ENCODE data around the gene SMYD3. TPM values are rescaled to one million over a fixed set of nuclear protein-coding genes. Genes with fewer than 3 reads are reported as not detected.

Gene SMYD3
- total RNA-seq, 1 experiment from 2014 or later = 18.7 TPM

DNA sequence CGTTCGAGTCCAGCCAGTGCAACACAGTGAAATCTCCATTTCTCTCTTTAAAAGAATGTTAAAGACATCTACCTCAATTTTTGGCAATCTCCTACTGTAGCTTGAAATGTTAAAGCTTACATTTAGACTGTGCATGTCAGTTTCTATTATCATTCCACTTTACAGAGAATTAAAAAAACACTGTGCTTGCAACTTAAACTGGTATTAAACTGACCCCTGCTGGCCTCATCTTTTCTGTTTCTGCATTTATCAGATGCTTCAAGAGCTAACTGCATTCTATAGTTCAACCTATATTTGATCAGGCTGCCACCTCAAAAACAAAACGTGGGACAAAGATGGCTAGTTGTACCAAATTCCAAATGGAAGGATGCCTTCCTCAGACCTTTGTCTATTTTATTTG is 226.5 kb downstream of the SMYD3 start:
- DNase-seq (ENCODE audit: low read depth) = no peak

DNA sequence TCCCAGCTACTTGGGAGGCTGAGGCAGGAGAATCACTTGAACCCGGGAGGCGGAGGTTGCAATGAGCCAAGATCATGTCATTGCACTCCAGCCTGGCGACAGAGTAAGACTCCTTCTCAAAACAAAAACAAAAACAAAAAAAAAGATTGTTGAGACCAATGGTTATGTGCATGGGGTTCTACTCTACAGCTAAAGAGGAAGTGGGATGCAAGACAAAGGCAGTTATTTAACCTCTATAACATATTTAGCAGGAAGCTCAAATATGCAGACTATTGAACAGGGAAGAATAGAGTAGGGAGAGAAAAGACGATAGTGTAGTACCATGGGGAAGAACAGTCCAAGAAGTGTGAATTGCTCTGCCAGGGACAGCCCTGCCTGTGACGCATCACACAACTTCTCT is 227.7 kb downstream of the SMYD3 start:
- DNase-seq (ENCODE audit: low read depth) = no peak

DNA sequence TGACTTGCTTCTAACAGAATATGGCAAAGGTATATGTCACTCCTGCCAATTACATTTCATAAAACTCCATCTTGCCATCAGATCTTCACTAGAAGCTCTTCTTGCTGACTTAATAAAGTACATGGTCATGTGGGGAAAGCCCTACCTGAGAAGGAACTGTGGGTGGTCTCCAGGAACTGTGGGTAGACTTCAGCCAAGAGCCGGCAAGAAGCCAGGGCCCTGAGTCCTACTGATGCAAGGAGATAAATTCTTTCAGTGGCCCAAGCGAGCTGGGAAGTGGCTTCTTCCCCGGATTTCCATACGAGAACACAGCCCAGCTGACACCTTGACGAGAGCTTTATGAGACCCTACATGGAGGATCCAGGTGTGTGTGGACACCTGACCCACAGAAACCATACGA is 228.7 kb downstream of the SMYD3 start:
- DNase-seq (ENCODE audit: low read depth) = no peak

DNA sequence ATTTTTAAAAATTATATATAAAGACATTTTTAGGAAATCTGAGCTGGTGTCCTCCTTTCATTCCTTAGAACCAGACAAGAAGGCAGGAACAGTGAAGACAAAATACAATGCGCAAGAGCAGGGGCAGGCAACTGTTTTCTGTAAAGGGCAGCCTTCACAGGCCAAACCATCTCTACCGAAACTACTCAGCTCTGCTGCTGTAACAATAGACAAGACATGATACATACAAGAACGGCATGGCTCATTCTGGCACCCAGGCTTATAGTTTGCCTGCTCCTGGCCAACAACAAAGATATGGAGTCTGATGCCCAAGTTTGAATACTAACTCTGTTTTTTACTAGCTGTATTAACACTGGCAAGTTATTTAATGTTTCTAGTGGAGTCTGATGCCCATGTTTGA is 232.0 kb downstream of the SMYD3 start:
- no peak for DNase-seq (ENCODE audit: low read depth)

DNA sequence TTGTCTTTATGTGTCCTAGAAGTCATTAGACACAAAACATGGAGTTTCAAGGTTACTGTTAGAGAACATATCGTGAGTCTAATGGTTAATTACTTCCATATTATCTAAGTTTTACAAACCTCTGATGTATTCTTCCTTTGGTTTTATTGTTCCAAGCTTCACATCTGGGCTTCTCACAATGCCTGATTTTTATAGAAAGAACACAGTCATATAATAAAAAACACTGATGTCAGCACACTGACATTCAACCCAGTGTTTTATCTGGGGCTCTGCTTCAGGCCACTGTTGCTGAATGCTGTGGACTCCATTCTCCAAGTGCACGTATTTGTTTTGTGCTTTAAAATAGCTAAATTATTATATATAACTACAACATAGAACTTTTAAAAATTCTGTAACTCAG is 232.9 kb downstream of the SMYD3 start:
- no peak for DNase-seq (ENCODE audit: low read depth)

DNA sequence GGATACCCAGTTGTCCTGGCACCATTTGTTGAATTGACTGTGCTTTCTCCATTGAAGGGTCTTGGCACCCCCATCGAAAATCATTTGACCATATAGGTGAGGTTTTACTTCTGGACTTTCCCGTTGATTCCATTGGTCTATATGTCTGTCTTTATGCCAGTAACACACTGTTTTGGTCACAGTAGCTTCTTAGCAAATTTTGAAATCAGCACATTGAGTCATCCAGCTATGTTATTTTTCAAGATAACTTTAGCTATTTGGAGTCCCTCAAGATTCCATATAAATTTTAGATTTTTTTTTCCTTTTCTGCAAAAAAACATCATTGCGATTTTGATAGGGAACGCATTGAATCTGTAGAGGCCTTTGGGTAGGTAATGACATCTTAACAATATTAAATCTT is 235.6 kb downstream of the SMYD3 start:
- DNase-seq (ENCODE audit: low read depth) = no peak

DNA sequence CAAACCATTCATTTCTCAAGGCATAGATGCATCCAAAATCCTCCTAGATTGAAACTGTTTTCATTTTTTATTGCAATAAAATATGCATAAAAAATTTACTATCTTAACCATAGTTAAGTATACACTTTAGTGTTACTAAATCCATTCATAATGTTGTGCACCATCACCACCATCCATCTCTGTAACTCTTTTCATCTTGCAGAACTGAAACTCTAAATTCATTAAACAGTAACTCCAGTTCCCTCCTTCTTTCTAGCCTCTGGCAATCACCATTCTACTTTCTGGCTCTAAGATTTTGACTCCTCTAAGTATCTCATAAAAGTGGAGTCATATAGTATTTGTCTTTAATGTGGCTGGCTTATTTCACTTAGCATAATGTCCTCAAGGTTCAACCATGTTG is 236.8 kb downstream of the SMYD3 start:
- no peak for DNase-seq (ENCODE audit: low read depth)

DNA sequence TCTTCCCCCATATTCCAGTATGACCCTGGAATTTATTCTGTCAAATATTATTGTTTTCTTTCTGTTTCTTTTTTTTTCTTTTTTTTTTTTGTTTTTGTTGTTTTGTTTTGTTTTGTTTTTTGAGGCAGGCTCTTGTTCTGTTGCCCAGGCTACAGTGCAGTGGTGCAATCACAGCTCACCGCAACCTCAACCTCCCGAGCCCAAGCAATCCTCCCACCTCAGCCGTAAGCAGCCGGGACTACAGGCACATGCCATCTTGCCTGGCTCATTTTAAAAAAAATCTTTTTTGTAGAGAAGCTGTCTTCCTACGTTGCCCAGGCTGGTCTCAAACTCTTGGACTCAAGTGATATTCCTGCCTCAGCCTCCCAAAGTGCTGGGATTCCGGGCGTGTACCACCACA is 237.6 kb downstream of the SMYD3 start:
- DNase-seq (ENCODE audit: low read depth) = no peak

DNA sequence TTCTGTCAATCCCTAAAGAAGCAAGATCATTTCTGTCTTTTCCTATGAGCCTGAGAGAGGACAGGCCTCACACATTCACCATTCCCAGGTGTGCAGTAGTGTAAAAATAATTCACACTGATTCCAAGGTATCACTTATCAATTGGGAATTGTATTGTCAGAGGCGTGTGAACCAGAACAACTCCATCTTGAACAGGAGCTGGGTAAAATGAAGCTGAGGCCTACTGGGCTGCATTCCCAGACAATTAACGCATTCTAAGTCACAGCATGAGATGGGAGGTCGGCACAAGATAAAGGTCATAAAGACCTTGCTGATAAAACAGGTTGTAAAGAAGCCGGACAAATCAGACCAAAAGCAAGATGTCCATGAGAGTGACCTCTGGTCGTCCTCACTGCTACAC is 239.2 kb downstream of the SMYD3 start:
- DNase-seq (ENCODE audit: low read depth) = no peak

DNA sequence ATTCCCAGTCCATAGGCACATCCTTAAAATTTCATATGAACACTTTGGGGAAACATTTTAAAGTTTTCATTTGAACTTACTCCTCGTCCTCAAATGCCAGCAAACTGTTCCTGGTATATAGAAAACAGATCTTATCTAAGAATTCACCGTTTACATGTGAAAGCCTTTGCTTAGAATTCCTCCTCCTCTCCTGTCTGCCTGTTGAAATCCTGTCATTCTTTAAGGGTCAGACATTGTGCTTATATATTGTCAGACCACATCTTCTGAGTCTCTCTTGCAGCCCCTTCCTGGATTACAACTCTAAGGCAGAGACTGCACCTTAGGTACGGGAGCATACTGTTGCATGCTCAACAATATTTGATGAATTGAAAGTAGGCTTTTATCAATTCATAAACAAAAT is 239.7 kb downstream of the SMYD3 start:
- DNase-seq (ENCODE audit: low read depth) = no peak

DNA sequence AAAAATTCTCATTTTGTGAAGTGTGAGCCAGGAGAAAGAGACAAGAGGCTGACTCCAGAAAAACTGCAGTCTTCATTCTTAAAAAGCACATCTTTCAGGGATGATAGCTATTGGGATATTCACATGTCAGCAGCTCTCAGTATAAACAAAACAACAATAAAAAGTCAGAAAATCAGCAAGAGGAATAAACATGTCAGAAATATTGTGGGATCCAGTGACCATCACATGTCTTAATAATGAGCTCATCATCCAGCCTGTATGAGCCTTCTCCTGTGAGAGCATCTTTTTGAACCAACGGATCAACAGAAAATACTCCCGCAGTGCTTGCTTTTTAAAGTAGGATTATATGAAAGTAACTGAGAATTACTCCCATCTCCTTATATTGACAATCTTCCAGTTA is 241.6 kb downstream of the SMYD3 start:
- no peak for DNase-seq (ENCODE audit: low read depth)

DNA sequence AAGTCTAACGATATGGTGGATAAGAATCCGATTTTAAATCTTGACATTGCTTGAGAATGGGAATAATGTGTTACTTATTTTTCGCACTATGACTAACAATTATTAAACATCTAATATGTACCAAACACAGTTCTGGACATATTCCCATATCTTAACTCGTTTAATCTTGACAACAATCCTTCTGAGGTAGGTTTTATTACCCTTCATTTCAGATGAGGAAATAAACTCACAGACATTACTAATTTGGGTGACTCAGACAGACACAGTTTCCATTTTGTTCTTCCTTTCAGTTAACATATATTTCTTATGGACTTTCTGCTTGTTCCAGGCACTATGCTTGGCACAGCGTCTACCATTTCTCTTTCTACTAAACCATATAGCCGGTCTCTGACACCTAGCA is 244.8 kb downstream of the SMYD3 start:
- no peak for DNase-seq (ENCODE audit: low read depth)

DNA sequence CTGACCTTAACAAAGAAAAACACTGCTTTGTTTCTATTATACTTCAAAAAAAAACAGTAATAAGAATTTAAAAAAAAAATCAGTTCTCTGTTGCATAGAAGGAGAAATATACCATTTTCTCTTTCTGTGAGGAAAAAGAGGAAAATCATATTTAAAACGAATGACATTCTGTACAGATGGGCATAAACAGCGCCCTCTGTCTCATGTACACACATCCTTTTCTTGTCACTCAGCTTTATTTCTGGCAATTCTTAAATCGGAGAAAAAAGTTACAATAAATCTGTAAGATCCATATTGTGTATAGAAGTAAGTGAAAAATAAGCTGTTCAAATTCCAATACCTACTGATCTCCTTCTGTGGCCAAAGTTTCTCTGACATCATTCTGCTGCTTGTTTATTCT is 245.4 kb downstream of the SMYD3 start:
- DNase-seq (ENCODE audit: low read depth) = no peak

DNA sequence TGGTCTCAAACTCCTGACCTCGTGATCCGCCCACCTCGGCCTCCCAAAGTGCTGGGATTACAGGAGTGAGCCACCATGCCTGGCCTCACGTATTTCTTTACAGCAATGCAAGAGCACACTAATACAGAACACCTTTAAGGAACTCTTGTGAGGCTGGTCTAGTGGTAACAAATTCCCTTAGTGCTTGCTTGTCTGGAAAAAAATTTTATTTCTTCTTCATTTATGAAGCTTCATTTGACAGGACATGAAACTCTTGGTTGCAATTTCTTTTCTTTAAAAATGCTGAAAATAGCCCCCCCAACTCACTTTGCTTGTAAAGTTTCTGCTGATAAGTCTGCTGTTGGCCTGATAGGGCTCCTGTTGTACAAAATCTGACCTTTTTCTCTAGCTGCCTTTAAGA is 248.8 kb downstream of the SMYD3 start:
- no peak for DNase-seq (ENCODE audit: low read depth)

DNA sequence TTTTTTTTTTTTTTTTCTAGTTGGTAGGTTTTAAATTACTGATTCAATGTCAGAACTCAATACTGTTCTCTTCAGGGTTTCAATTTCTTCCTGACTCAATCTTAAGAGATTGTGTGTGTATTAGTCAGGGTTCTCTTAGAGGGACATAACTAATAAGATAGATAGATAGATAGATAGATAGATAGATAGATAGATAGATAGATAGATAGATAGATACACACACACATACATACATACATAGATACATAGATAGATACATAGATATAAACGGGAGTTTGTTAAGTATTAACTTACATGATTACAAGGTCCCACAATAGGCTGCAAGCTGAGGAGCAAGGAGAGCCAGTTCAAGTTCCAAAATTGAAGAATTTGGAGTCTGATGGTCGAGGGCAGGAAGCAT is 251.3 kb downstream of the SMYD3 start:
- no peak for DNase-seq (ENCODE audit: low read depth)

DNA sequence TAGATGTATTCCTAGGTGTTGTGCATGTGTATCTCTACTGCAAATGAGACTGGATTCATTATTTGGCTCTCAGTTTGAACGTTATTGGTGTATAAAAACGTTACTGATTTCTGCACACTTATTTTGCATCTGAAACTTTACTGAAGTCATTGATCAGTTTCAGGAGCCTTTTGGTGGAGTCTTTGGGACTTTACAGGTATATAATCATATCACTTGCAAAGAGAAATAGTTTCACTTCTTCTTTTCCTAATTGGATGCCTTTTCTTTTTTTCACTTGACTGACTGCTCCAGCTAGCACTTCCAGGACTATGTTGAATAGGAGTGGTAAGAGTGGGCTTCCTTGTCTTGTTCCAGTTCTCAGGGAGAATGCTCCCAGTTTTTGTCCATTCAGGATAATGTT is 252.2 kb downstream of the SMYD3 start:
- no peak for DNase-seq (ENCODE audit: low read depth)

DNA sequence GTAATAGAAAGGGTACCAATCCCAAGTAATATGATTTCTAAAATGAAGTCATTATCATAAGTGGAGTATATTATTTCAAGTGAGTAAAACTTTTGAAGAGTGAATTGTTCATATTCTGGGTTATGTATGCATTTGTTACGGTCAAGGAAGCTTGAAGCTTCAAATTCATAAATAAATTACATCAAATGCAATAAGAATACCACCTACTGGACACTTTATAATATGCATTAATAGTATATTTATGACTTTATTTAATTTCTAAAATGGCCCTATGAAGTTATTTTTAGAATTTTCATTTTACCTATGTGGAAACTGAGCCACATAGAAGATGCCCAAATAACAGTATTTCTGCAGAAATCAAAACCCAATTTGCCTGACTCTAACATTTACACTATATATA is 260.6 kb downstream of the SMYD3 start:
- DNase-seq (ENCODE audit: low read depth) = no peak

DNA sequence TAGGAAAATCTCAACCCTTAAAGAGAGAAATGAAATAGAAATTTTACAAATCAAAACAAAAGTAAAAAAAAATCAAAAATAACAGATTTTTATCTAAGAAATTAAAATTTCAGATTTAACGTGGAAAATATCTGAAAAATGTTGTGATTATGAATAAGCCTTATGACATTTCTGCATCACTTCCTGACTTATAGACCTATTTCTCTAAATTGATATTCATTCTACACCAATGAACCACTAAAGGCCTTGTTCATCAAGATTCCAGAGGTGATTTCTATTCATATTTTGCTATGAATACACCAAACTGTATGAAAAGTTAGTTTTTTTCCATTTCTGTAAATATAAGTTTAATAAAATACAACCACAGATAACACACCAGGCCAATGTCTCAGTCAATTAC is 261.5 kb downstream of the SMYD3 start:
- no peak for DNase-seq (ENCODE audit: low read depth)

DNA sequence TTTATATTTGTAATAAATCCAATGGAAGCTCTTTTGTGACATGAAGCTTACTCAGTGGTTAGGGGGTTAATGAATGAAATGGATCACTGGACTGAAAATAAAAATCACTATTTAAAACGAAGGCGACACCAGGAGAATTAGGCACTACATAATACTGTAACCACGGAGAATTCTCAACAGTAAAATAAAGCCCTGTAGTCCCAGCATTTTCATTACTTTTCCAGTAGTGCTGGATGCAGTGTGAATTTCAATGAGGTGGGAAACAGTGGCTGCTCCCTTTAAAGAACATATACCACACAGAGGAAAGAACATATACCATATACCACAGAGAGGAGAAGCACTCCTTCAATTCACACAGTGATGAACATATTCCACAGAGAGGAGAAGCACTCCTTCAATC is 275.0 kb downstream of the SMYD3 start:
- no peak for DNase-seq (ENCODE audit: low read depth)

DNA sequence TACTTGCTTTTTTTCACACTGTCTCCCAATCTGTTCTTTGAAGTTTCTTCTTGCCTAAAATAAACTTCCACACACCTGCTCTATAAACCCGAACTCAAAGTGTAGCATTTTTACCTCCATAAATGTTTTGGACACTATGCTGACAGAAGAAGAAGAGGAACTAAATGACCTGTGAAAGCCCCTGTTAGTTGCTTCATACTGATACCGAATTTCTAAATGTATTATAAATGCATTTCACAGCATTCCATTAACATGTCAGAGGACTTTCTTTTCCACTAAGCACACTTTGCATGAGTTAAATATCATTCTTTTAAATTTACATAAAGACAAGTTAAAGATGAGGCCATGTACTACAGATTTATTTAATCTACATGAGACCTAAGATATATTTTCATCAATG is 281.0 kb downstream of the SMYD3 start:
- DNase-seq (ENCODE audit: low read depth) = no peak

DNA sequence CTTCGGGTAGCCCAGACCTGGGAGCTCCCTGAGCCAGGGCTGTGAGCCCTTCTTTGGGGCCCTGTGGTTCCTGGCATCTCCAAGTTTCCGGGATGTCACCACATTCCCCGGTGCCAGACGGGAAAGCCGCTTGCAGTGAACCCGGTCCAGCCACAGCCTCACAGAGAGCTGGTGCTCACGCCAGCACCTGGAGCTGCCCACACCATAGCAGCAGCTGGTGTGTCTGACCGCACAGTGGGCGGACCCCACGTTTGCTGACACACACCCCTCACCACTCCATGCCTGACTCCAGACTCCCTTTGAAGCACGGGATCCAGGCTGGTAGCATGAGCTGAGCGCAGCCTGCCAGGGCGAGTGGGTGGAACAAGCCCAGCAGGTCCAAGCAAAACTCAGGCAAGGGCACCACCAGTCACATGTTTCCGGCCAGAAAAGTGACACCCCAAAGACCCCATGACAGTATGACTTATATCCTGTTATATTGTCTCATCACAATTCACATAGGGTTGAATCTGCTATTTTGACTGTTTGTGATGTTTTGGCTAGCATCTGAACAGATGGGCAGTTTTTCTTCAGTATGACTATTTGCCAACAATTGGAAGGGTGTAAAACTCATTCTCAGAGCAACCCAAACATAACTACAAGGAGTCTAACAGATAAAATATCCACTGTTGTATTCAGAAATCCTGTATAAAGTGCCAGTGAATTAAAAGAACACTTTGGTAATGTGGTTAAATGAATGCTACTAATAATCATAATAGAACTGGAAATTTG is 285.4 kb downstream of the SMYD3 start:
- peak; percentile 95 for DNase-seq (ENCODE audit: low read depth)

DNA sequence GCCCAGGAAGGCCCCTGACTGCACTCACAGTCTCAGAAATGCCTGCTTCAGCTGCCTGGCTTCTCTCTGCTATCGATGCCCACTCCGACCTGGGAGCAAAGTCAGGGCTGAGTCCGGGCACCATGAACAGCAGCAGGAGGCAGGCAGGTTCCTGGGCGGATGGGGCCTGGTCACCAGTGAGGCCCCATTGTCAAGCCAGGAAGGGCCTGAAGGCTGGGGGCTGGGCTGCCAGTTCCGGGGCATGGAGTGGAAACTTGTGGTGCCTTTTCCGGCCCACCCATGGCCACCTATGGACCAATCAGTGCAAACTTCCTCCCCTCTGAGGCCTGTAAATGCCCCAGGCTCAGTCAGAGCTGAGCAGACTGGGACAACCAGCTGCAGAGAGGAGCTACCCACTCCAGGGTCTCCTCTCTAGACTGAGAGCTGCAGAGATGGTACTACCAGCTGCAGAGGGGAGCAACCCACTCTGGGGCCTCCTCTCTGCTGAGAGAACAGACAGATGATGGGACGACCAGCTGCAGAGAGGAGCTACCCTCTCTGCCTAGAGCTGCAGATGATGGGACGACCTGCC is 286.5 kb downstream of the SMYD3 start:
- no peak for DNase-seq (ENCODE audit: low read depth)

DNA sequence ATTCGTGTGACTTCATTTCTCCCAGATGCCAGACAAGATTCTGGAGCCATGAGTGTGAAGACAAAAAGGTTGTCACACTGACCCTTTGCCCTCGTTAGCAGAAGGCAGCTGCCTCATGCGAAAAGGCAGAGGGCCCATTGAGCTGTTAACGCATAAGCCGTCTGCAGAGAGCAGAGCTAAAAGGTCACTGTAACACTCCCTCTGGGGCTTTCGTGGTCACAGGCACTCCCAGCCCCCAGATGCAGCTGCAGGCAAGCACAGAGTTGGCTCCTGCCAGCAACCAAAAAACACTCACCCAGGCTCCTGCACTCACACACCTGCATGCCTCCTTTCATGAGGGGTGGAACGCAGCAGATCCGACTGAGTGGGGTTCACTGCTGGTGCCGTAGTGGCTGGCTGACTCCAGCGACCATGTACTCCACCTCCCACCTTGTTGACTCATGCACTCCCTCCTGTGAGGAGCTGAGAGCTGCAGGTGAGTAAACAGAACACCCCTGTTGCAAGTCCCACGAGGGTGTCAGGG is 287.5 kb downstream of the SMYD3 start:
- peak; percentile 13 for DNase-seq (ENCODE audit: low read depth)
